ENCODE results near the gene MS4A10.
A peak's percentile ranks its signal among the peaks of the same experiment; 100 is the strongest.

MS4A10 gene

DNA sequence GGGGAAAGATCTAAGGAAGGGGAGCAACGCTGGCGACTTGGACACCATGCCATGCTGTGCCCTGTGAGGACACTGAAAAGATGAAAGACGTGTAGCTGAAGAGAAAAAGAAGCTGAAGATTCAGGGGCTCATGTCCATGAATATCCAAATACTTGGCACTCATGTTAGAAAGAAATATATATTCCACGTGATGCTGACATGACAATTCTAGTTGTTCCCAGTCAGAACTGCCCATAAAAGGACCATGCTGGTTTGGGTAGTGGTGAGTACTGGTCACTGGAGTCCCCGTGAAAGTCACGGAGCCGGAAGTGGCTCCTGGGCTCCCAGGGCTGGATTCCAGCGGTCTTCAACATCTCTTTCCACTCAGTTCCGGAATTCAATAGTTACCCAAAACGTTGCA, 18.6 kb upstream of the MS4A10 start:
- DNase-seq: no peak

DNA sequence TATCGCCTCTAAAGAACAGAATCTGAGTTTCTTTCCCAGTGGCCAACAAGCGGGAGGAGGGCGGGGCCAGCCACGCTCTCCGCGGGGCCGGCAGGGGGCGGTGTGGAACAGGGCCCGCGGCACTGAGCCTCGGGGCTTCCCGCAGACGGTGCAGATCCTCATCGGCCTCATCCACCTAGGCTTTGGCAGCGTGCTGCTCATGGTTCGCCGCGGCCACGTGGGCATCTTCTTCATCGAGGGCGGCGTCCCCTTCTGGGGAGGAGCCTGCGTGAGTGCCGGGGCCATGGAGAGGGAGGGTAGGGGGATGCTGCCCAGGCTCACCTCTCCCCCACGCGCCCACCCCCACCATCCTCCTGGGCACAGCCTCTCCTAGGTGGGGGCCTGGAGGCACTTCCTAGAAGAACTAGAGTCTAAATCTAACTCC, 17.7 kb upstream of the MS4A10 start:
- DNase-seq: no peak

DNA sequence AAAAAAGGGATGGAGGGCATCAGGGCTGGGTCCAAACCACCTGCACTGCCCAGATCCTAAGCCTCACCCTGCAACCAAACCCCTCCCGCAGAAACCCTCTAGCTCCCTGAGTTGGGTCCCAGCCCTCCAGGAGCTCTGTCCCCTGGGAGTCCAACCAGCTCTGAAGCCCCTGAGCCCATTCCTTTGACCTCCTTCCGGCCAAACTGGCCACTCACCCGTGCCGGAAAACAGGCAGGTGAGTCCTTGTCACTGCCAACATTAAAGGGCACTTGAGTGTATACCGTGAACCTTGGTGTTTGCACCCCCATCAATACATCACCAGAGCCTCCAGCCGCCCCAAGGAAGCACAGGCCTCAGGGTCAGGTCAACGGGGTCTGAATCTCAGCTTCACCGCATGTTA, 16.9 kb upstream of the MS4A10 start:
- no peak for DNase-seq

DNA sequence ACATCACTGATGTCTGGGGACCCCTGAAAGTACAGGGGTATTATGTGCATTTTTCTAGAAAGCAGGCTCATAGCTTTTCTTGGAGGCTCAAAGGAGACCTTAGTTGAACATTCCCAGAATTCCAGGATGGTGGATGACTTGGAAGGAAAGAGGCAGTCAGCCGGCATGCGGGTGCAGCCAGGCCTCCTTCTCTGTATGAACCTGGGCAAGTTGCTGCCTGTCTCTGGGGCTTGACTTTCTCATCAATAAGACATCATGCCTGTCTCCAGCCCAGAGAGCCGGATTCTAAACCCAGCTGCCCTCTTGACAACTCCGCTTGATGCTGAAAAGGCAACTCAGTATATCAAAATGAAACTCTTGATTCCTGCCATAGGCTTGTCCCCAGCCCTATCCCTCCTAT, 15.9 kb upstream of the MS4A10 start:
- no peak for DNase-seq

DNA sequence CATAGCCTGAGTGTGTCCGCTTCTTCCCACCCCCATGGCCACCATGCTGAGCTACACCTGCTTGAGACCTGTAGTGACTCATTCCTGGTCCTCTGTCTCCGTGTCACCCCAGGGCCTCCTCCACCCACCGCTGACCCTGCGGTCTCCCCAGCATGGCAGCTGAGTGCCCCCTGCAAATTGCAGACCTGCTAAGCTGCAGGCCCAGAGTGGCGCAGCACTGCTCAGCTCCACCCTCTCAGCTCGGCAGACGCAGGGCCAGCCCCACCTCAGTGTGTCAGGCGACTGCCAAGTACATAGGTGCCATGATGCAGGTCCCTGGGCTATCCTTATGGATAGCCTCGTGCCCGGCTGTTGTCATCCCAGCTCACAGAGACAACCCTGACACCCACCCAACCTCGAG, 15.3 kb upstream of the MS4A10 start:
- DNase-seq: no peak

DNA sequence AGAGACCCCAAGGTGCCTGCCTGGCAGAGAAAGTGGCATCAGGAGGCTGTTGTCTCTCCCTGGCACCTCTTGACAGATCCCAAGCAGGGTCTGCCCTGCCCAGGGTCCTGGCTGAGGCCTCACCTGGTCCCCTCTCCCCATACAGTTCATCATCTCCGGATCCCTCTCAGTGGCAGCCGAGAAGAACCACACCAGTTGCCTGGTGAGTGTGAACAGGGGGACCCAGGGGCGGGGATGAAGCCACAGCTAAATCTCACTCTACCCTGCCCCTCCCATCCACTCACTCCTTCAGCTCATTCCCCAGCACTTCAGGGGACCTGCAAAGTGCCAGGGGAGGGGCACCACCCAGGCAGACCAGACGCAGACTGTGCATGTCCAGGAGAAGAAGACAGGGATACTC, 14.0 kb upstream of the MS4A10 start:
- no peak for DNase-seq

DNA sequence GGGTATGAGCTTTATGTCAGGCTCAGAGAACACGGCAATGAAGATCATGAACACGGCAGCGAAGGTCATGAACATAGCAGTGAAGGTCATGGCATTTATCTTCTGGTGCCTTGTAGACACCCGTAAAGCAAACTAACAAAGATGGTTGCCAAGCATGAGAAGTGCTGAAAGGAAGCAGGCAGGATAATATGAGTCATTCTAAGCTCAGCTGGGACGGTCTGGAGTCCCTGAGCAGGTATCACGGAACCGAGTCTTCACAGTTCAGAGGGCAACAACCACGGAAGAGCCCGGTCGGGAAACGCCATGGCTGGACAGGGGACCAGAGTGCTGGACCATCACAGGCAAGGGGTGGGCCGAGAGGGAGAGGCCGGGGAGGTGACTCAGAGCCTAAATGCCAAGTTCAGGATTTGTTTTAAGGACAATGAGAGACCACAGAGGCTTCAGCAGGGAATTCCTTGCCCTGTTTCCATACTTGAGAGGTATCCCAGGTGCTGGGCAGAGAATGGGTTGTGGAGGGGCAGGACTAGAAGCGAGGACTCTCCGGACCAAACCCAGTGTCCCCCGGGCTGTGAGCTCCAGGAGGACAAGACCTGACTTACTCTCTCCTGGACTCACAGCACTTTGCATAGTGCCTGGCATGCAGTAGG, 13.1 kb upstream of the MS4A10 start:
- DNase-seq: no peak

DNA sequence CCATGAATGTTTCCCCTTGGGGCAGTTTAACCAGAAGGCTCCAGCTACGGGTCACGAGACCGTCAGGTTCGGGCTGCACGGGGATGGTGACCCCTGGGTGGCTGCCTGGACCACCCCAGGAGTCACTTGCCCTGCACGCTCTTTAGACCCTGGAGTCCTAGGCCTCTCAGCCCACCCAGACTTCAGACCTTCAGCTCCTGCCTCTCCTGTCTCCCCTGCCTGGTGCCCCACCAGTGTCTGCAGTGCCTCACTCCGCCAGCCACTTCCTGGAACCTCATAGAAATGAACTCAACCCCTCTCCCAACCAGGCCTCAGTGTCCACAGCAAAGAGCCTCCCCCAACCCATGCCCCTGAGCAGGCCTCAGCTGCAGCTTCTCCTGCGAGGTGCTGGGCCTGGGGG, 12.5 kb upstream of the MS4A10 start:
- DNase-seq: no peak

DNA sequence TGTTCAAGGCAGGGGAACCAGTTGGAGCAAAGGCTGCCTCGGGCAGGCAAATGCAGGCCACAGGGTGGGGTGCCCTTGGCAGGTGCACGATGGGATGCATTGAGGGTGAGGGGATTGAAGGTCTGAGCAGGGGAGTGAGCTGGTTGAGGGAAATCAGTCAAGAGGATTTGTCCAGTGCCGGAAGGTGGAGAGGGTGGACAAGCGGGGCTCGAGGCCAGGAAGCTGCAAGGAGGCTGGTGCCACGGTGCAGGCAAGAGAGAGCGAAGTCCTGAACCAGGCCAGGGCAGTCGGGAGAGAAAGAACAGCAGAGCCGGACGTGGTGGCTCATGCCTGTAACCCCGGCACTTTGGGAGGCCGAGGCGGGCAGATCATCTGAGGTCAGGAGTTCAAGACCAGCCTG, 10.4 kb upstream of the MS4A10 start:
- no peak for DNase-seq

DNA sequence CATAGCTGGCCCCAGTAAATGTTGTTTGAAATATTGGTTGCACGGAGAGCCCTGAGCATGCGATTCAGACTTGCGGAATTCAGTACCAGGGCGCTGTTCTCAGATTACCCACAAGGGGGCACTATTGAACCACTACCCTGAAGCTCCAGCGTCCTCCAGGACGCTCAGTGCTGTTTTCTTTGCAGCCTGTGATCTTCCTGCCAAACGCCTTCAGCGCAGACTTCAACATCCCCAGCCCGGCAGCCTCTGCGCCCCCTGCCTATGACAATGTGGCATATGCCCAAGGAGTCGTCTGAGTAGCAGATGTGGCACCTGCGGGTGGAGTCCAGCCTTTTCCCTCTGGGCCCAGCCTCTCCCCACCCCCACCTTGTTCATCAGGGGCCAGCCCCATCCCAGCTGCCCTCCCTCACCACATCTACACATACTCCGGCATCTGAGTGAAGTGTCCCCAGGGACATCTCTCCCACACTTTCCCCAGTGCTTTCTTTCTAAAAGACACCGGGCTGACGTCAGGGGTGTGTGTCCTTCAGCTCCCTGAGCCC, 9.6 kb upstream of the MS4A10 start:
- peak; percentile 87 for DNase-seq

DNA sequence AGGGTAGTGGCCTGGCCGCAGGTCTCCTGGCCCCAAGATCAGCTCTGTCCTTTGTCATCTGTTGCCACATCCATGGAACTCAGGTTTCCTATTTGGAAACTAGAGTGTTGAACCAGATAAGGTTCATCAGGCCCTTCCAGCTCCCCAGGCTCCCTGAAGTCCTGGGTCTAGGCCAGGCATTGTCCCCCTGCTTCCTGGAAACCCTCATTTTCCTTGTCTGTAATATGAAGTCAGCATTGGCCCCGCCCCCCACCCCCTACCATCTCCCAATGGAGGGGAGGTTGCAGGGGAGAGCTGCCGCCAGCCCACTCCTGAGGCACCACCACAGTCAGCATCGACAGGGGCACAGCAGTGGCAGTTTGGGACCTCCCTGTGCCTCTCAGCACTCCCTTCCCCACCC, 9.0 kb upstream of the MS4A10 start:
- DNase-seq: no peak

DNA sequence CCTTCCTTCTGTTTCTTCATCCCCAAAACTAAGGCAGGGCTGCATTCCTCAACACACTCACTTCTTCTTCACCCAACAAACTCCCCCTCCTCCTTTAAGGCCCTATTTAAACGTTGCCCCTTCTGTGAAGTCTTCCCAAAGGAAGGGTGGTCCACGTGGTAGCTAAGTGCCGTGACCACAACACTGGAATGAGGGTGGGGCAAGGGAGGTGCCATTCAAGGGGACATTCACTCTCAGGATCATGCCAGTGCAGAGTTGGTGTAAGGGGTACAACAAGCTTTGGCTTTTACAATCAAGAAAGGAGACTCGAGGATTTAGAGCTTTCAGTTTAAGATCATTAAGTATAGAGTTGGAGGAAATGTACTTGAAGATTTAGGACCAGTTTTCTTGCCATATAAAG, 8.0 kb upstream of the MS4A10 start:
- DNase-seq: no peak

DNA sequence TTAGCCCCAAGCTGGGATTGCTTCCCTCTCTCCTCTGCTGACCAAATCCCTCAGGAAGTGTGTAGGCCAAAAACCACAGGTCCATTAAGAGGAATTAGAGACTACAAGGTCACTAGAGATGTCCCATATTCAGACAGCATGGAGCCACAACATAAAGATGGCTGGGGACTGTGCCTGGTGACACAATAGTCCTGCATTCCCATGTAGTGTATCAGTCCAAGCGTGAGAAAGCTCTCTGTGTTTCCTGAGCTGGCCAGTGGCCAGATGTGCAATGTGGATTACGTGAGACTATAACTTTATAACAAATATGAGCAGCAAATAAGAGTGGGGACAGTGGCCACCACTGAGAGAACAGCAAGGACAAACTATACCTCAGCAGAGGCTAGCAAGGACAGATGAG, 7.6 kb upstream of the MS4A10 start:
- DNase-seq: no peak

DNA sequence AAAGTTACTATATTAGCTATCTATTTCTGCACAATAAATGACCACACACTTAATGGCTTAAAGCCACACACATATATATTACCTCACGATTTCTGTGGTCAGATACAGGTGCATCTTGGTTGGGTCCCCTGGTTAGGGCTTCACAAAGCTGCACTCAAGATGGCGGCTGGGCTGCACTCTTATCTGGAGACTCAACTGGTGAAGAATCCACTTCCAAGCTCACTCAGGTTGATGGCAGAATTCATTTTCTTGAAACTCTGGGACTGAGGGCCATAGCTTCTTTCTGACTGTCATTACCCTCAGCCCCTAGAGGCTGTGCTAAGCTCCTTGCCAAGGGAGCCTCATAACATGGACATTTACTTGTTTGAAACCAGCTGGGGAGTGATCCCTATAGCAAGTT, 5.1 kb upstream of the MS4A10 start:
- no peak for DNase-seq

DNA sequence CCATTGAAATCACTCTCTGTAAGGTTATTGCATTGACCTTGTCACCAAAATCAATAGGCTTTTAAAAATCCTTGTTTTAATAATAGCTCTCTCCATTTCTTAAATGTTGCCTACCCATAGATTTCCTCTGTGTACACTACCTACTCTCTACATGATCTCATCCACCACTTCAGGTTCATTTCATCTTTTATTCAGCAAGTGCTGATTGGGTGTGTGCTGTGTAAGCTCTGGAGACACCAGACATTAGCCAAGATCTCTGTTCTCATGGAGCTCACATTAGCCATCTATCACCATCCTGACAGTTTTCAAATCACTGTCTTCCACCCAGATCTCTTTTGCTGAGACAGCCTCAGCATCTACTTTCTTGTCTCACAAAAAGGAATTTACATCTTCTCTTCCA, 4.4 kb upstream of the MS4A10 start:
- DNase-seq: no peak

DNA sequence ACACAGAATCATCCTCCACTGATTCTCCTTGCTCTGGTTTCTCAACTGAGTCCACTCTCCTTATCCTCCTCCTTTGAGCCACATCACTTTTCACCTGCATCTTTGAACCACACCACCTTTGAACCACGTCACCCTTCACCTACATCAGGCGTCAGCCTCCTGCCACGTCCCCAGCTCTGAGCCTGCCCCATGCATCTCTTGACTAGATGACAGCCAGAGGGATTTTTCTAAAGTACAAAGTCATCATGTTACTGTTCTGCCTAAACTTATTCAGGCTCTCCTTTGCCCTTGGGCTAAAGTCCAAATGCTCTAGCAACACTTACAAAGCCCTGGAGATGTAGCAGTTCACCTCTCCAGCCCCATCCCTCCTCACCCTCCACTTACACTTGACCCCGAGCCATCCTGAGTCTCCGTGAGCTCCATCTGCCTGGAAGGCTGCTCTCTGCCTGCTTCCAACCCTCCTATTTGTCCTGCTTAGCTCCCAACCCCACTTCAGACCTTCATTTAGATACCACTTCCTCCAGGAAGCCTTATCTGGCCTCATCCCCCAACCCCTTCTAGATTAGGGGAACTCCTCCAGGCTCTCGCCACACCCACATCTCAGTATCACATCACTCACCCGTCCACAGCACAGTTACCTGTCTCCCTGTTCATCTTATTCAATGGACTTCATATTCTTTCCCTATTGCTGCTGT, 3.7 kb upstream of the MS4A10 start:
- DNase-seq: no peak

DNA sequence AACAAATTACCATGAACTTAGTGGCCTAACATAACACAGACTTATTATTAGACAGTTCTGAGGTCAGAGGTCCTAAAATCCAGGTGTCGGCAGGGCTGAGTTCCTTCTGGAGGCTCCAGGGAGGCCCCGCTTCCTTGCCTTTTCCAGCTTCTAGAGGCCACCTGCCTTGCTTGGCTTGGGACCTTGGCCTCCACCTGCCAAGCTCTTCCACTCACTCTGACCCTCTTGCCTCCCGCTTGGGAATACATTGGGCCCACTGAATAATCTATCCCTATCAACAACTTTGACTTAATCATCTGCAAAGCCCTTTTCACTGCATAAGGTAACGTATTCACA, 3.2 kb upstream of the MS4A10 start:
- no peak for DNase-seq

DNA sequence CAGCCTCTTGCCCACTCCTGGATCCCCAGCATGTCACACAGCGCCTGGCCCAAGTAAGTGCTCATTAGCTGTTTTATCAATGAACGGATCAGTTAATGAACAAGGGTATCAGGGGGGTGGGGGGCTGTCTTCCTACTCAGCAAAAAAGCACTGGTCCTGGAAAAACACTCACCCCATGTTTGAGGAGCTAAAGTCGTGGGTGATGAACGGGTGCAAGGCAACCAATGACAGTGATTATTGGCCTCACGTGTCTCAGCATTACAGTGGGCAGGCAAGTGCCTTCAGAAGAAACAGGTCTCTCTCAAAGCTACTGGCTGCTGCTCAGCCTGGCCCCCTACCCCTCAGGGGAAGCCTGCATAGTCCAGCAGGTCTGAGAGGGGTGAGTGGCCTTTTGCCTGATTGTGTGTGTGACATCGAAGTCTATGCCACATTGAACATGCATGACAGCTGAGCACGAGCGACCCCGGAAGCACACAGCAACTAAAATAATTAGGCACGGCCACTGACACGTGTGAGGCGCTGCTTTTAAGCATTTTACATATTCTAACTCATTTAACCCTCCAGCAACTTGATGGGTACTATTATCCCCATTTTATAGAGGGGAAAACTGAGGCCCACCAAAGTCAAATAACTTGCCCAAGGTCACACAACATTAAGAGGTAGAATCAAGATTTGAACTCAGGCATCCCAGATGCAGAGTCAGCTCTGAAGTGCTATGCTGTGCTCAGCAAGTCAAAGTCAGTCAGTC, 2.6 kb upstream of the MS4A10 start:
- DNase-seq: no peak

DNA sequence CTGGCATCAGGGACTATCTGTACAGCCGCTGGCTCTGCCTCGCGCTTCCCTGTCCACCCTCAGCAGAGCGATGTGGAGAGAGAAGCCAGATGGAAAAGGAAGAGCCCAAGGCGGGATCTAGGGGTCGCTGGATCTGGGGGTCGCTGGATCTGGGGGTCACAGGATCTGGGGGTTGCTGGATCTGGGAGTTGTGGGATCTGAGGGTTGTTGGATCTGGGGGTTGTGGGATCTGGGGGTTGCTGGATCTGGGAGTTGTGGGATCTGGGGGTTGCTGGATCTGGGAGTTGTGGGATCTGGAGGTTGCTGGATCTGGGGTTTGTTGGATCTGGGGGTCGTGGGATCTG, 2.0 kb upstream of the MS4A10 start:
- DNase-seq: no peak

DNA sequence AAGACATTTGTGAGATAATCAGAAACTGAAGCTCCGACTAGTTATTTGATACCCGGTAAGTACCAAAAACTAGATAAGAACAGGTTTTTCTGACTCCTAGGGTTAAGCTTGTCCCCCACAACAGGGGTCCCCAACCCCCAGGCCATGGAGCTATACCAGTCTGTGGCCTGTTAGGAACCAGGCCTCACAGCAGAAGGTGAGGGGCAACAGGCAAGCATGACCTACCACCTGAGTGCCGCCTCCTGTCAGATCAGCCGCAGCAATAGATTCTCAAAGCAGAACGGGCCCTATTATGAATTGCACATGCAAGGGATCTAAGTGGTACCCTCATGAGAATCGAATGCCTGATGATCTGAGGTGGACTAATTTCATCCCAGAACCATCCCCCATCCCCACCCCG, 1.2 kb upstream of the MS4A10 start:
- DNase-seq: no peak

DNA sequence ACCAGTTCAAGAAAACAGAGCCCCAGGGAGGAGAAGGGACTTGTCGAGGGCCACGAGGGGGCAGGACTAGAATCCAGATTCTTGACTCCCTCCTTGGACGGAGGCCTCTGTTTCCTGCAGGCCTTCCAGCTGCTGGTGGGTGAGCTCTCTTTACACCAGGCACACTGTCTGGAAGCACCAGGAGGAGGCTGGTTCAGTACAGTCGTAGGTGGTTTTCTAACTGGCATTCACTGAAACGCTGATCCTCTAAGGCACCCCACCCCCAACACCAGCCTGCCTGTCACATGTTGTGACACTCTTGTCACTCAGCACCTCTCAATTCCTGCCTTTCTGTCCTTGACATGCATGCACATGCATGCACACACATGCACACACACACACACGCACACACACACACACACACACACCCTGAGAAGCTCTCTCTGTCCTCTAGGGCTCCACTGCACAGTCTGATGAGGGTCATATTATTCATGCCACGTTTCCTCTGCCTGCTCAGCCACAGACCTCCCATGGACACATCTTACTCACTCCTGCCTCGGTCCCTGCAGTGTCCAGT, 751 bp downstream of the MS4A10 start:
- no peak for DNase-seq

DNA sequence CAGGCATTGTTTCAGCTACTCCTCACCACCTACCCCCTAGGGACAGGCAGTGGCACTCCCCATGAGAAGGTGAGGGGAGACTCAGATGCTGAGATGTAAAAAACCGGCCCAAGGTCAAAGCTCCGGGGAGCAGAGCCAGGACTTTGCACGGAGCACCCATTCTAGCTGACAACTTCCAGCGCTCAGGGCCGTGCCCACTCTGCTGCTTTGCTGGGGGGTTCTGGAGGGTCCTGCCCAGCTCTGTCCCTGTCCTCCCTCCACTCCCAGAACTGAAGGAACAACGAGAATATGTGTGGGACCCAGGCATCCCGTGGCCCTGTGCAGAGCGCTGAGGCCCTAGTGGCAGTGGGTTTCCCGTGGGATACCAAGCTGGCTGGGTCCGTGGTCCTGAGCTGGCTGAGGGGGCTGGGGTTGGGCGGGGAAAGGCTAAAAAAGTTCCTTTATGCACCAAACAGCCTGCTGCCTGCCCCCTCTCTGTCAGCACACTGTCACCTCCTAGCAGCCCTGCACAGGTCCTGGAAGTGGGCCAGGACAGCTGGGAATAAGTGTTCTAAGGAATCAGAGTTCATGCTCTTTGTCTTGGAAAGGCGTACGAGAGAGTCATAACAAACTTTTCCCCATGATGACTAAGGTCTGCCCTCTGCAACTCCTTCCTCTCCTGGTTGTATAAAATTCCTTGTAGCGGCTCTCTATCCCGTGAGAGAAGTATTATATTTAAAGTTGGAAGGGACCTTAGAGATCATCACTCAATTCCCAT, 1.9 kb downstream of the MS4A10 start:
- no peak for DNase-seq

DNA sequence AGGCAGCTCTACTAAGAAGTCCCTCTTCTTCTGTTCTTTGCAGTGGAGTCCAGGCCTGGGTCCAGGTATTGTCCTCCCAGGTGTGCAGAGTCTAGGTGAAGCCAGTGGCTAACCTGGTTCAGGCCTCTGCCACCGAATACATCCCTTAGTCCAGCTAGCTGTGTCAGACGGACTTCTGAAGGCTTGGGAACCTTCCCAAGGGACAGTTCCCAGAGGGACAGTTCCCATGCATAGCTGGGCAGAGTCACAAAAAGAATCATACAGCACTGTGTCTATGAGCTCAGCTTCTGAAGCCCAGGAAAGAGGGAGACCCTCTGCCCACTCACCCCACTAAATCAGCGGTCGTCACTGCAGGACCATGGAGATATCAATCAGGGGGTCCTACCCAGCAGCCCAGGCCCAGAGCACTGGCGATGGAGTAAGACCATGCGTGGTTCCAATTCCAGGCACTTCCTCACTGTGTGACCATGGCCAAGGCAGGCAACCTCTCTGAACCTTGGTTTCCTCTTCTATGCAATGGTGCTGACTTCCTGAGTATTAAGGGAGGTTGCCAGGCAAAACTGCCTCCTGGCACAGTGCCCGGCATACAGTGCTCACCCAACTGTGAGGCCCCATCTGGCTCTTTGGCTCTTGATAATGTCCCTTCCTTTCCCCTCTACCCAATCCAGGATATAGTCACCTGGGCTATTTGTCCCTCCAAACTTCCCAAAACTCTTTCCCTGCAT, 3.4 kb downstream of the MS4A10 start:
- no peak for DNase-seq

All from NCI-H1105 (cell line).